Osteoblast (primary cell): ENCODE measurements around the gene PTH1R. TPM values are rescaled to one million over a fixed set of nuclear protein-coding genes. Genes with fewer than 3 reads are reported as not detected.

Experiments
- DNase-seq: peaks from one replicate; pipeline ENCODE4 v3.0.0; 2011; ENCODE audit warnings: low spot score, mixed read lengths; ENCODE audit not compliant: insufficient read length; ENCODE audit errors: missing footprints
- H2AFZ ChIP-seq: 2 replicates; pipeline ENCODE4 v1.6.0; 2011; ENCODE audit warnings: mild to moderate bottlenecking, low read length
- H3K27ac ChIP-seq: 2 replicates; pipeline ENCODE4 v1.5.1; 2011; ENCODE audit warnings: mild to moderate bottlenecking, low read depth, low read length, moderate library complexity
- H3K27me3 ChIP-seq: 2 replicates; pipeline ENCODE4 v1.6.0; 2012; ENCODE audit warnings: mild to moderate bottlenecking, control low read depth, inconsistent platforms, low read length, moderate library complexity; ENCODE audit not compliant: insufficient read depth
- H3K36me3 ChIP-seq: 2 replicates; pipeline ENCODE4 v1.5.1; 2011; ENCODE audit warnings: mild to moderate bottlenecking, low read length, control low read depth, moderate library complexity; ENCODE audit not compliant: insufficient read depth
- H3K4me1 ChIP-seq: 2 replicates; pipeline ENCODE4 v1.5.1; 2011; ENCODE audit warnings: mild to moderate bottlenecking, low read length, control low read depth, moderate library complexity; ENCODE audit not compliant: insufficient read depth
- H3K4me2 ChIP-seq: 2 replicates; pipeline ENCODE4 v1.6.0; 2011; ENCODE audit warnings: mild to moderate bottlenecking, low read length; ENCODE audit not compliant: insufficient read depth
- H3K4me3 ChIP-seq: fragments of 200-600 bp; sonication (generic); 3 replicates; pipeline ENCODE4 v1.5.1; 2012; ENCODE audit warnings: mild to moderate bottlenecking, low read length, inconsistent platforms; ENCODE audit not compliant: insufficient read depth
- H3K79me2 ChIP-seq: 2 replicates; pipeline ENCODE4 v1.6.0; 2012; ENCODE audit warnings: mild to moderate bottlenecking, low read length, control low read depth, inconsistent platforms; ENCODE audit not compliant: insufficient read depth
- H3K9me3 ChIP-seq: 2 replicates; pipeline ENCODE4 v1.5.1; 2011; ENCODE audit warnings: low read depth, low read length, control low read depth
- H4K20me1 ChIP-seq: 2 replicates; pipeline ENCODE4 v1.6.0; 2012; ENCODE audit warnings: mild to moderate bottlenecking, low read length, control low read depth; ENCODE audit not compliant: insufficient read depth
- total RNA-seq: library from RNA; depleted of rRNA; stranded (reverse); fragments of >200 nt; gene quantifications from 2 replicates; pipeline ENCODE4 v1.2.3, GENCODE V29; 2012
- TF ChIP-seq, protein P1 (sequence below): IDR thresholded peaks from 2 replicates; pipeline ENCODE4 v1.5.1; 2011; ENCODE audit warnings: mild to moderate bottlenecking, low read depth, low read length, moderate library complexity; ENCODE audit errors: extremely low read depth

Gene PTH1R
- total RNA-seq, 1 donor, result 0.36 TPM

DNA sequence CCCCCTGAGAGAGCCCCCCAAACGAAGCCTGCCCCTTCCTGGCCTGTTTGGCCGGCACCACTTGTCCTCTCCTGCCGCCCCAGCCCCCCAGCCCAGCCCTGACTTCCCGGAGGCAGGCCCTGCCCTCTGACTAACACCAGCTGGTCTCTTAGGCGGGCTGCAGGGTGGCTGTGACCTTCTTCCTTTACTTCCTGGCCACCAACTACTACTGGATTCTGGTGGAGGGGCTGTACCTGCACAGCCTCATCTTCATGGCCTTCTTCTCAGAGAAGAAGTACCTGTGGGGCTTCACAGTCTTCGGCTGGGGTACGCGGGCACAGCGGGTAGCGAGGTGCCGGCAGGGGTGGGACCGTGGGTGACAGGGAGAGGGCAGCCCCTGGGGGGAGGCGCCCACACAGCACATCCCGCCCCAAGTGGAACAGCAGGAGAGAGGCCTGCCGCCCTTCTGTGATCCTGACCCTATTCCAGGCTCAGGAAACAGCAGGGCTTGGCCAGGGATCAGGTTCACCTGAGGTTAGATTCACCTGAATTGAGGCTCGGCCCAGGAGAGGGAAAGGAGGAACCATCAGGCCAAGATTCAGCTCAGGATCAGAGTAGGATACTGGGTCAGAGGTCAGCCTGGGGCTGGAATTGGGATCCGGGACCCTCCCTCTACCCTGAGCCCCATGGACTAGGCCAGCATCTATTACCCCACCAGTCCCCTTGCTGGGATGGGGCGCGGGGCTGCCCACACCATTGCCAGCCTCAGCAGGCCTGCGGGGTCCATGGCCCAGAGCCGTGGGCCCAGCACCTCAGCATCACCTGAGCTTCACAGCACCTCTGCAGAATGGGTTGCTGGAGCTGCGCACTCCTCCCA, 21.9 kb downstream of the PTH1R start:
- DNase-seq, result peak; percentile 80
- H3K4me2 ChIP-seq, result no peak overlapping the region
- H3K4me1 ChIP-seq, result no peaks in the 10 kb centered on the region
- no peak overlapping the region for H3K4me3 ChIP-seq
- no peak overlapping the region for H2AFZ ChIP-seq
- H4K20me1 ChIP-seq, result peaks cover 3% of the 10 kb centered on the region
- H3K79me2 ChIP-seq, result no peaks in the 10 kb centered on the region
- H3K9me3 ChIP-seq, result no peaks in the 10 kb centered on the region
- no peaks in the 10 kb centered on the region for H3K36me3 ChIP-seq
- no peak overlapping the region for H3K27ac ChIP-seq
- TF ChIP-seq, protein P1, sequence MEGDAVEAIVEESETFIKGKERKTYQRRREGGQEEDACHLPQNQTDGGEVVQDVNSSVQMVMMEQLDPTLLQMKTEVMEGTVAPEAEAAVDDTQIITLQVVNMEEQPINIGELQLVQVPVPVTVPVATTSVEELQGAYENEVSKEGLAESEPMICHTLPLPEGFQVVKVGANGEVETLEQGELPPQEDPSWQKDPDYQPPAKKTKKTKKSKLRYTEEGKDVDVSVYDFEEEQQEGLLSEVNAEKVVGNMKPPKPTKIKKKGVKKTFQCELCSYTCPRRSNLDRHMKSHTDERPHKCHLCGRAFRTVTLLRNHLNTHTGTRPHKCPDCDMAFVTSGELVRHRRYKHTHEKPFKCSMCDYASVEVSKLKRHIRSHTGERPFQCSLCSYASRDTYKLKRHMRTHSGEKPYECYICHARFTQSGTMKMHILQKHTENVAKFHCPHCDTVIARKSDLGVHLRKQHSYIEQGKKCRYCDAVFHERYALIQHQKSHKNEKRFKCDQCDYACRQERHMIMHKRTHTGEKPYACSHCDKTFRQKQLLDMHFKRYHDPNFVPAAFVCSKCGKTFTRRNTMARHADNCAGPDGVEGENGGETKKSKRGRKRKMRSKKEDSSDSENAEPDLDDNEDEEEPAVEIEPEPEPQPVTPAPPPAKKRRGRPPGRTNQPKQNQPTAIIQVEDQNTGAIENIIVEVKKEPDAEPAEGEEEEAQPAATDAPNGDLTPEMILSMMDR, result no peak
- peaks cover 6% of the 10 kb centered on the region for H3K27me3 ChIP-seq

DNA sequence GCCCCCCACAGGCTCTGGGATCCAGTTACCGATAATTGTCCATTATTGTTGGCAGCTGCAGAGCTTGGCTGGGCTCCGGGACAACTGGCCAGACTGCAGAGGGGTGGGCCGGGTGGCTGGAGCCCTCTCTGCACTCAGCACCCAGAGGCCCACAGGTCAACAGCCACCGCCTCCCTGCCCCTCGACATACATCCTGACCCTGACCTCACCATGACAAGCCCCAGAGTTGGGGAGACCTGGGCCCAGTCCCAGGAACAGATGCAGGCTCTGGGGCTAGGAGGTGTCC, 22.4 kb downstream of the PTH1R start:
- Histone ChIP-seq H3K27me3 (peaks cover 6% of the 10 kb centered on the region), H3K9me3 (no peaks in the 10 kb centered on the region), H3K4me3 (no peak overlapping the region), H4K20me1 (peaks cover 3% of the 10 kb centered on the region), H3K79me2 (no peaks in the 10 kb centered on the region), H2AFZ (no peak overlapping the region), H3K4me1 (no peaks in the 10 kb centered on the region), H3K36me3 (no peaks in the 10 kb centered on the region), H3K27ac (no peak overlapping the region), H3K4me2 (no peak overlapping the region)
- DNase-seq, result peak; percentile 85
- TF ChIP-seq, protein P1, result no peak

DNA sequence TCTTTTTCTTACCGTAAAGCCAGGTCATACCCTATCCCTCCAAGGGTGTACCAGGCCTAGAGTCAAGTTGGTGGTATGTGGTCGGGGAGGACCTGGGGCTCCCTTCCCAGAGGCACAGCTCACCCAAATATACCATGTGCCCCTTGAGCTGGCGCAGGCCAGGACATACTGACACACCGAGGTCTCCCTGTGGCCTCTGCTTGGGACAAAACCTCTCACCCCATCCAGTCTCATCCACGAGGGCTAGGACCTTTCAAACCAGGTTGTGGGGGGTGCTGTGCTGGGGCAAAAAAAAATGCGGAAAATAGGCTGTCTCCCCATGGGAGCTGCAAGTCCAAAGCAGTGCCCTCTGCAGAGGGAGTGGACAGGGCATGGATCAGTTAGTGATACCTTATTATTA, 22.8 kb downstream of the PTH1R start:
- Histone ChIP-seq H2AFZ (no peak overlapping the region), H3K27me3 (peaks cover 6% of the 10 kb centered on the region), H3K4me2 (no peak overlapping the region), H3K27ac (no peak overlapping the region), H4K20me1 (peaks cover 3% of the 10 kb centered on the region), H3K9me3 (no peaks in the 10 kb centered on the region), H3K79me2 (no peaks in the 10 kb centered on the region), H3K4me1 (no peaks in the 10 kb centered on the region), H3K36me3 (no peaks in the 10 kb centered on the region), H3K4me3 (no peak overlapping the region)
- TF ChIP-seq, protein P1, result no peak
- DNase-seq, result peak; percentile 54

DNA sequence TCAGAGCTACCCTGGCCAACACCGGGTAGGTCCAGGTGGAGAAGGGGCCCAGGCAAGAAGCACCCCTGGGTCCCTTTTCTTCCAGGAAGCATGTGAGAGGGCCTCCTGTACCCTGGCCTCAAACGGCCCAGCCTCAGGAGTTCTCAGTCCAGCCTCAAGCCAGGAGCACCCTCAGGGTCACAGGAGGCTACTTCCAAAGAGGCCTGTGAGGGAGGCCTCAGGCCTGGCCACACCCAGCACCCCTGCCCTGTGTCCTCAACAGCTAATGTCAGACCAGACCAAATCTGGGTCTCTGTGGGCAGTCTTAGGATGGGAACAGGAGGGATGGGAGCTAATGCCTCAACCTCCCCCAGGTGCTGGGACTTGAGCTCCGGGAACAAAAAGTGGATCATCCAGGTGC, 23.5 kb downstream of the PTH1R start:
- H3K9me3 ChIP-seq, result no peaks in the 10 kb centered on the region
- H3K79me2 ChIP-seq, result no peaks in the 10 kb centered on the region
- TF ChIP-seq, protein P1, result no peak
- H3K36me3 ChIP-seq, result no peaks in the 10 kb centered on the region
- no peak overlapping the region for H3K27ac ChIP-seq
- H3K4me3 ChIP-seq, result no peak overlapping the region
- no peak overlapping the region for H2AFZ ChIP-seq
- no peak overlapping the region for H3K4me2 ChIP-seq
- peaks cover 3% of the 10 kb centered on the region for H3K27me3 ChIP-seq
- no peaks in the 10 kb centered on the region for H3K4me1 ChIP-seq
- no peaks in the 10 kb centered on the region for H4K20me1 ChIP-seq
- peak; percentile 49 for DNase-seq
